ENCODE measurements around the gene GALNT17.

The GALNT17 gene

DNA sequence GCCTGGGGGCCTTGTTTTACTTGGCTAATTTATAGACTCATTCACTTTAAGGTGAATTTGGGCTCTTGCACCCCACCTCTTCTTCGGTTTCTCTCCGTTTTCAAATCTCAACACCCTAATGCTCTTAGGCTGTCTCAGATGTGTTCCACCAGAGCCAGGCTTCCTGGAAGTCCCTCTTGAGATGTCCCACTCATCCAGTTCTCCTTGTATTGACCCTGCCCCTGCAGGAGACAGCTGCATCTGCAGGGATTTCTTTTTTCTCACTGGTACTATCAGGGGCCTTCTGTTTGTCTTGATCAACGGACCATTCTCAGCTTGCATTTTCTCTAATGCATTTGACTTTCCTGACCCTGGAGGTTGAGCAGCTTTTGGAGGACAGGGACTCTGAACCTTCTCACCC, 279.5 kb downstream of the GALNT17 start:
- no peak for DNase-seq
- no CpG with 5 or more reads among the region's 3 CpGs for WGBS (ENCODE audit: extremely low coverage, insufficient coverage, insufficient read length)
- H3K4me1 ChIP-seq (ENCODE audit: control insufficient read depth in 1 of 2, insufficient read depth in 2 of 2, low read length in 2 of 2) = no peaks in the 10 kb centered on the region

GRCh38 chr7:71414490-71414889, 282.5 kb downstream of the GALNT17 start:
- Histone ChIP-seq H3K27ac (ENCODE audit: low read depth, low read length) (no peak overlapping the region), H3K27me3 (ENCODE audit: insufficient read depth, low read length) (no peaks in the 10 kb centered on the region), H3K4me1 (ENCODE audit: control insufficient read depth in 1 of 2, insufficient read depth in 2 of 2, low read length in 2 of 2) (no peaks in the 10 kb centered on the region), H4K8ac (ENCODE audit: low read depth, low read length) (no peak overlapping the region), H2AK5ac (ENCODE audit: low read length) (no peak overlapping the region), H3K14ac (ENCODE audit: low read length) (no peak overlapping the region), H3K4me2 (ENCODE audit: low read length) (no peak overlapping the region), H3K36me3 (ENCODE audit: control insufficient read depth in 1 of 2, insufficient read depth in 2 of 2, low read length in 2 of 2) (no peaks in the 10 kb centered on the region), H3K79me1 (ENCODE audit: low read length) (no peaks in the 10 kb centered on the region), H3K9ac (ENCODE audit: low read length) (no peak overlapping the region), H3K4ac (ENCODE audit: low read depth, low read length) (no peak overlapping the region), H3K18ac (ENCODE audit: low read length) (no peak overlapping the region), H2AFZ (ENCODE audit: insufficient read depth, low read length, poor library complexity) (no peak overlapping the region), H3K4me3 (ENCODE audit: low read depth, low read length) (peak overlapping the region; percentile 49), H3K79me2 (ENCODE audit: control insufficient read depth, insufficient read depth, low read length, poor library complexity) (no peaks in the 10 kb centered on the region), H4K12ac (ENCODE audit: low read depth, low read length) (no peak overlapping the region), H3K23ac (ENCODE audit: low read length) (no peak overlapping the region), H2BK120ac (ENCODE audit: insufficient read depth, low read length, poor library complexity) (no peak overlapping the region), H4K91ac (ENCODE audit: low read depth, low read length) (no peak overlapping the region), H2BK12ac (ENCODE audit: low read length) (no peak overlapping the region), H2BK5ac (ENCODE audit: low read depth, low read length, poor library complexity) (no peak overlapping the region), H3K9me3 (ENCODE audit: insufficient read depth, low read depth, low read length) (peaks cover 2% of the 10 kb centered on the region)
- DNase-seq = no peak
- WGBS (ENCODE audit: extremely low coverage, insufficient coverage, insufficient read length) = no CpG with 5 or more reads among the region's 6 CpGs

More for the DNA sequence above, 279.5 kb downstream of the GALNT17 start:
- Histone ChIP-seq H4K91ac (ENCODE audit: low read depth, low read length) (no peak overlapping the region), H3K27me3 (ENCODE audit: insufficient read depth, low read length) (no peaks in the 10 kb centered on the region), H4K8ac (ENCODE audit: low read depth, low read length) (no peak overlapping the region), H3K4ac (ENCODE audit: low read depth, low read length) (no peak overlapping the region), H2AFZ (ENCODE audit: insufficient read depth, low read length, poor library complexity) (no peak overlapping the region), H2AK5ac (ENCODE audit: low read length) (no peak overlapping the region), H3K4me3 (ENCODE audit: low read depth, low read length) (no peak overlapping the region), H2BK5ac (ENCODE audit: low read depth, low read length, poor library complexity) (no peak overlapping the region), H3K23ac (ENCODE audit: low read length) (no peak overlapping the region), H4K12ac (ENCODE audit: low read depth, low read length) (no peak overlapping the region), H3K9me3 (ENCODE audit: insufficient read depth, low read depth, low read length) (peaks cover 10% of the 10 kb centered on the region), H3K79me2 (ENCODE audit: control insufficient read depth, insufficient read depth, low read length, poor library complexity) (no peaks in the 10 kb centered on the region), H2BK12ac (ENCODE audit: low read length) (no peak overlapping the region), H3K36me3 (ENCODE audit: control insufficient read depth in 1 of 2, insufficient read depth in 2 of 2, low read length in 2 of 2) (no peaks in the 10 kb centered on the region), H3K9ac (ENCODE audit: low read length) (no peak overlapping the region), H3K4me2 (ENCODE audit: low read length) (no peak overlapping the region), H3K27ac (ENCODE audit: low read depth, low read length) (no peak overlapping the region), H3K14ac (ENCODE audit: low read length) (no peak overlapping the region), H3K79me1 (ENCODE audit: low read length) (no peaks in the 10 kb centered on the region), H3K18ac (ENCODE audit: low read length) (no peak overlapping the region), H2BK120ac (ENCODE audit: insufficient read depth, low read length, poor library complexity) (no peak overlapping the region)

DNA sequence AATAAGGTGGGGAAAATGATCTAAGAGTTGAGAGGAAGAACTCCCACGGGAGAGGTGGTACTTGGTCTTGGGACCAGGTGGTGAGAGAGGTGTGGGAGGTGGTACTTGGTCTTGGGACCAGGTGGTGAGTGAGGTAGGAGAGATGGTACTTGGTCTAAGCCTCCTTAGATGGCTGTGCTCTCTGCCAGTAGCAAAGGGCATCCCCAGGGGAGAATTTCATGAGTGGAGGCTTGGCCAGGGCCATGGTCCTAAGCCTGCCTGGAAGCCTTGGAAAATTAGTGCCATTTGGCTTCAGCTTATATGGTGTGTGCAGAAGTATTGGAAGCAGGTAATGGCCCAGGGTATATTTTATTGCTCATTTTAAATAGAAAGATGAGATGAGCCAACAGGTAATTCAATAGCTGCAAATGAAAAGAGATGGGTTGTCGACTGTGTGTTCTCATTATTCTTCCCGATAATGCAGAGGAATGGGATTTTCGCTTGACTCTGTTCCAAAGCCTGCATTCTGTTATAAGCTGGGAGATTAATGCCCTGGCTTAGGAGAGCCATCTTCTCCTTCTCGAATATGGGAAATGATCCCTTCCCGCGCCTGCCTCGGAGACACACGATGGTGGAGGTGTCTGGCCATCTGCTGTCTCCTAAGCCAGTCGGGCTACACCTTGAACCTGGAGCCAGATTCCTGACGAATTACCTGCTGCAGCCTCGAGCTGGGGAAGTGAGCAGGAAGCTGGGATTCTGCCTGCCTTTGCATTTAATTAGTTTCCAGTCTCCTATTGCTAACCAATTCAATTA, 287.8 kb downstream of the GALNT17 start:
- Histone ChIP-seq H3K36me3 (ENCODE audit: control insufficient read depth in 1 of 2, insufficient read depth in 2 of 2, low read length in 2 of 2) (no peaks in the 10 kb centered on the region), H3K79me2 (ENCODE audit: control insufficient read depth, insufficient read depth, low read length, poor library complexity) (no peaks in the 10 kb centered on the region), H3K79me1 (ENCODE audit: low read length) (no peaks in the 10 kb centered on the region), H4K8ac (ENCODE audit: low read depth, low read length) (no peak overlapping the region), H3K14ac (ENCODE audit: low read length) (no peak overlapping the region), H2BK120ac (ENCODE audit: insufficient read depth, low read length, poor library complexity) (no peak overlapping the region), H3K9ac (ENCODE audit: low read length) (no peak overlapping the region), H3K4me2 (ENCODE audit: low read length) (no peak overlapping the region), H3K27me3 (ENCODE audit: insufficient read depth, low read length) (no peaks in the 10 kb centered on the region), H4K91ac (ENCODE audit: low read depth, low read length) (no peak overlapping the region), H2AFZ (ENCODE audit: insufficient read depth, low read length, poor library complexity) (no peak overlapping the region), H3K27ac (ENCODE audit: low read depth, low read length) (no peak overlapping the region), H3K18ac (ENCODE audit: low read length) (no peak overlapping the region), H2BK12ac (ENCODE audit: low read length) (no peak overlapping the region), H2BK5ac (ENCODE audit: low read depth, low read length, poor library complexity) (no peak overlapping the region), H3K9me3 (ENCODE audit: insufficient read depth, low read depth, low read length) (no peaks in the 10 kb centered on the region), H3K23ac (ENCODE audit: low read length) (no peak overlapping the region), H3K4me1 (ENCODE audit: control insufficient read depth in 1 of 2, insufficient read depth in 2 of 2, low read length in 2 of 2) (no peaks in the 10 kb centered on the region), H3K4me3 (ENCODE audit: low read depth, low read length) (no peak overlapping the region), H3K4ac (ENCODE audit: low read depth, low read length) (no peak overlapping the region), H2AK5ac (ENCODE audit: low read length) (no peak overlapping the region), H4K12ac (ENCODE audit: low read depth, low read length) (no peak overlapping the region)
- no peak for DNase-seq
- WGBS (ENCODE audit: extremely low coverage, insufficient coverage, insufficient read length) = no CpG with 5 or more reads among the region's 12 CpGs

DNA sequence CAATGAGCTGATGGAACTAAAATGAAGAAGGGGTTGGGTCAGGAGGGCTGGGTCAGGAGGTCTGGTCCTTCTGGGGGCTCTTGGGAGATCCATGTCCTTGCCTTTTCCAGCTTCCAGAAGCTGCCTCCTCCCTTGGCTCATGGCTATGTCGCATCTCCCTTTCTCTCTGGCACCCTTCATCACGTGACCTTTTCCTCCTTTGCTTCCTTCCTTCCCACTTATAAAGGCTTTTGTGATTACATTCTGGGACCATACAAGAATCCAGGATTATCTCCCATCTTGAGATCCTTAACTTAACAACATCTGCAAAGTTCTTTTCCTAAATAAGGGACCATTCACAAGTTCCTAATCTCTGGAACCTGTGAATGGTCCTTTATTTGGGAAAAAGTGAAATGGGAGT, 290.2 kb downstream of the GALNT17 start:
- Histone ChIP-seq H3K9me3 (ENCODE audit: insufficient read depth, low read depth, low read length) (no peaks in the 10 kb centered on the region), H3K18ac (ENCODE audit: low read length) (no peak overlapping the region), H4K8ac (ENCODE audit: low read depth, low read length) (no peak overlapping the region), H3K4me1 (ENCODE audit: control insufficient read depth in 1 of 2, insufficient read depth in 2 of 2, low read length in 2 of 2) (no peaks in the 10 kb centered on the region), H2BK12ac (ENCODE audit: low read length) (no peak overlapping the region), H3K14ac (ENCODE audit: low read length) (no peak overlapping the region), H3K9ac (ENCODE audit: low read length) (no peak overlapping the region), H3K27ac (ENCODE audit: low read depth, low read length) (no peak overlapping the region), H3K4ac (ENCODE audit: low read depth, low read length) (no peak overlapping the region), H3K79me1 (ENCODE audit: low read length) (no peaks in the 10 kb centered on the region), H3K36me3 (ENCODE audit: control insufficient read depth in 1 of 2, insufficient read depth in 2 of 2, low read length in 2 of 2) (no peaks in the 10 kb centered on the region), H3K79me2 (ENCODE audit: control insufficient read depth, insufficient read depth, low read length, poor library complexity) (no peaks in the 10 kb centered on the region), H2BK120ac (ENCODE audit: insufficient read depth, low read length, poor library complexity) (no peak overlapping the region), H3K27me3 (ENCODE audit: insufficient read depth, low read length) (no peaks in the 10 kb centered on the region), H2BK5ac (ENCODE audit: low read depth, low read length, poor library complexity) (no peak overlapping the region), H4K12ac (ENCODE audit: low read depth, low read length) (no peak overlapping the region), H3K4me3 (ENCODE audit: low read depth, low read length) (no peak overlapping the region), H4K91ac (ENCODE audit: low read depth, low read length) (no peak overlapping the region), H3K4me2 (ENCODE audit: low read length) (no peak overlapping the region), H2AFZ (ENCODE audit: insufficient read depth, low read length, poor library complexity) (no peak overlapping the region), H2AK5ac (ENCODE audit: low read length) (no peak overlapping the region), H3K23ac (ENCODE audit: low read length) (no peak overlapping the region)
- no CpG with 5 or more reads among the region's 2 CpGs for WGBS (ENCODE audit: extremely low coverage, insufficient coverage, insufficient read length)
- no peak for DNase-seq
